Measurements from ENCODE around the gene PALD1. TPM values are rescaled to one million over a fixed set of nuclear protein-coding genes. Genes with fewer than 3 reads are reported as not detected.
A peak's percentile ranks its signal among the peaks of the same experiment; 100 is the strongest.

The PALD1 gene
- 2.4 to 4.1 TPM (median 4.0 TPM) in 3 replicates for total RNA-seq
- long read RNA-seq, full-length matches to known transcripts, result 2 of 6 reads
- long read RNA-seq, partial matches to known transcripts, result 1 of 6 reads
- long read RNA-seq, other reads (novel, unspliced or antisense), result 3 of 6 reads

DNA sequence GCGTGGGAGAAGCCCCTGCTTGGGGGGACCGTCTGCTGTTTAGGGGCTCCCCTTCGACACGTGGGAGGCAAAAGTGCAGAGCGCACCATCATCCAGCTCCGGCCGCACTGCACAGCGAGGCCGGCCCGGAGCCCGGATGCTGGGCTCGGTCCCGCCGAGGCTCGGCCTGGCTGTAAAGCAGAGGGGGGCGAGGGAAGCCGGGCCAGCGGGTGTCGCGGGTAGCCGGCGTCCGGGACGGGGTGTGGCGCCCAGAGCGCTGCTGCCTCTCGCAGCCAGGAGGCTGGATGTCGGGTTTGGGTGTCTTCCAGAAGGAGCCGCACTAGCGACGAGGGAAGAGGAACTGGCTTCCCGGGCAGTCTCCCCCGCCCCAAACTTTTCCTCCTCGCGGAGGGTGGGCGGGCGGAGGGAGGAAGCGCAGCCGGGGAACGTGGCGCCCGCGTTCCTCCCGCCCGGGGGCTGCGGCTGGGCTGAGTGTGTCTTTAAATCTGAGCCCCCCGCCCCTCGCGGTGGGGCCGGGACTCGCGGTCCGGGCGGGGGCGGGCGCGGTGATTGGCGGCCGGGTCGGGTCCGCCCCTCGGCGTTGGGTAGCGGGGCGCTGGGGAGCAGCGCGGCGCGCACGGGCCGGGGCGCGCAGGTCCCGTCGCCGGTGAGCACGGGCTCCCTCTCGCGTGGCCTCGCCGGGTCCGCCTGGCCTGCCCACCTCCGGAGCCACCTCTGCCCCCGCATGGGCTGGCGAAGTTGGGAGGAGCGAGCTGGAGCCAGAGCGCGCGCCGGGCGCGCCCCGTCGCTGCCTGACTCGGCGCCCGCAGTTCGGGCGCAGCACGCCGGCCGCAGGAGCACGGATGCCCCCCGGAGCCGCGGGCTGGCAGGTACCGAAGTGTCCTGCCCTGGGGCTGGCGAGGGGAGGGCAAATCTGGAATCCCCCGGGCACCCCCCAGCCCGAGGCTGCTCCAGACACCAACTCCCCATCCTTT, at the start of gene PALD1:
Gene PALD1, plus strand, starts transcription at position 577 of the 974 bp plus-strand sequence. CDS start 47,185 bp downstream, outside the sequence.
- Mint-ChIP-seq H3K4me1 (ENCODE audit: low read depth) (peaks cover 25% of the 10 kb centered on the region), H3K9me3 (ENCODE audit: low read depth) (no peaks in the 10 kb centered on the region), H3K27ac (ENCODE audit: unreplicated experiment) (no peak within 1 kb of the TSS), H3K27me3 (ENCODE audit: low read depth) (peaks cover 5% of the 10 kb centered on the region), H3K4me3 (ENCODE audit: unreplicated experiment) (peak within 1 kb of the TSS; percentile 69), H3K36me3 (ENCODE audit: low read depth) (no peaks in the 10 kb centered on the region)
- no peak for DNase-seq (ENCODE audit: low spot score)
- TF ChIP-seq, protein P1, sequence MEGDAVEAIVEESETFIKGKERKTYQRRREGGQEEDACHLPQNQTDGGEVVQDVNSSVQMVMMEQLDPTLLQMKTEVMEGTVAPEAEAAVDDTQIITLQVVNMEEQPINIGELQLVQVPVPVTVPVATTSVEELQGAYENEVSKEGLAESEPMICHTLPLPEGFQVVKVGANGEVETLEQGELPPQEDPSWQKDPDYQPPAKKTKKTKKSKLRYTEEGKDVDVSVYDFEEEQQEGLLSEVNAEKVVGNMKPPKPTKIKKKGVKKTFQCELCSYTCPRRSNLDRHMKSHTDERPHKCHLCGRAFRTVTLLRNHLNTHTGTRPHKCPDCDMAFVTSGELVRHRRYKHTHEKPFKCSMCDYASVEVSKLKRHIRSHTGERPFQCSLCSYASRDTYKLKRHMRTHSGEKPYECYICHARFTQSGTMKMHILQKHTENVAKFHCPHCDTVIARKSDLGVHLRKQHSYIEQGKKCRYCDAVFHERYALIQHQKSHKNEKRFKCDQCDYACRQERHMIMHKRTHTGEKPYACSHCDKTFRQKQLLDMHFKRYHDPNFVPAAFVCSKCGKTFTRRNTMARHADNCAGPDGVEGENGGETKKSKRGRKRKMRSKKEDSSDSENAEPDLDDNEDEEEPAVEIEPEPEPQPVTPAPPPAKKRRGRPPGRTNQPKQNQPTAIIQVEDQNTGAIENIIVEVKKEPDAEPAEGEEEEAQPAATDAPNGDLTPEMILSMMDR (IDR thresholded peaks at IDR 0.05), result peak; percentile 53

DNA sequence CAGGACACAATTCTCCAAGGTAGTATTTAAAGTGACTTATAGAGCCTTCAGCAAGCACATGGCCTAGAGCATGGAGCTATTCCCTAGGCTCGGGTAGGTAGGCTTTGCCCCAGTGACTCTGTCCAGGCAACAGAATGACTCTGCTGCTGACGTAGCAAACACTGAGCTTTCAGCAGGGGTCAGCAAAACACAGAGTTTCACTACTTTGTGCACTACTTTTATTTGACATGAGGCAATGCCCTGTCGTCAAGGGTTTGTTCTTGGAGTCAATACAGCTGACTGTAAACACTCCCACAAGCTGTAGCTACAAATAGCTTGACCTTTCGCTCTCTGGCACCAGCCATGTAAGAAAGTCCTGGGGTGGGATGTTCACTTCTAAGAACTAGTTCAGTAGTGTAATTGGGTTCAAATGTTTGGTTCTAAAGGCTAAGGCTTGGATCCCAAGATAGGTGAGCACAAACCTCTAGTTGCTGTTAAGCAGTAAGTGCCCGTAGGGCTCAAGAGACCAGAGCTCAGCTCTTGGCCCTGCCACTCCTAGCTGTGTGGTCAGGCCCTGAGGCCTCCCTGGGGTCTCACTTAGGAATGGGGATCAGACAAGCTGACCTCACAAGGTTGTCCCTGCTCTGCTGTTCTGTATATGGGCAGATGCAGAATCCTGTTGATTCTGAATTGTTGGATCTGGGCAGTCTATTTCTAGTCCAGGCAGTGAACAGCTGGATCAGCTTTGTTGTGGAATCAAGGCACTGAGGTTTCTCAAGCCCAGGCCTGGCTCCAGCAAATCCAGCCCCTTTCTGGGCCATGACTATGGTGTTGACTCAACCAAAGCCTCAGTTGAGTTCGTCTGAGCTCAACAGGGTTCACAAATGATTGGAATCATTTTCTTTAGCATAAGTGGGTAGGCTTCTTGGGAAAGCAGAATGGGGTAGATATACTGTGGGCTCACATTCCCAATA, 47.8 kb upstream of the PALD1 start:
- Mint-ChIP-seq H3K27me3 (ENCODE audit: low read depth) (no peaks in the 10 kb centered on the region), H3K36me3 (ENCODE audit: low read depth) (peaks cover 16% of the 10 kb centered on the region), H3K27ac (ENCODE audit: unreplicated experiment) (no peak overlapping the region), H3K9me3 (ENCODE audit: low read depth) (no peaks in the 10 kb centered on the region), H3K4me1 (ENCODE audit: low read depth) (peaks cover 14% of the 10 kb centered on the region), H3K4me3 (ENCODE audit: unreplicated experiment) (no peak overlapping the region)
- TF ChIP-seq, protein P1 (IDR thresholded peaks at IDR 0.05), result peak; percentile 37
- DNase-seq (ENCODE audit: low spot score), result no peak

DNA sequence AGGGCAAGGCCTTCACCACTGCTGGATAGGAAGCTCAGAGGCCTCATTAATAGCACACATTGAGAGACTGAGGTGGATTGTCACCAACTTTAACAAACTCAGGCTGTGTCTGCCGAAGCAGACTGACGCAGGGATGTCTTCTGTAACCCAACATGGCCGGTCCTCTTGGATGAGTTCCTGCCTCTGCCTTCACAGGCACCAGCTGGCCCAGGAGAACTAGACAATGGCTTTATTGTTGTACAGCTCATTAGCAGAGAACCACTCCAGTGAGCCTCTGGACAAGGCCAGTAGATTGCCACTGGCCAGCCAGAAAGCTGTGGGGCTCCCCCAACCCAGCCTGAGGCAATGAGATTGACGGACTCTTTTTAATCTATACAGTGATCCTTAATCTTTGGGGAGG, 46.5 kb upstream of the PALD1 start:
- TF ChIP-seq, protein P1 (IDR thresholded peaks at IDR 0.05), result no peak
- Mint-ChIP-seq H3K36me3 (ENCODE audit: low read depth) (peaks cover 14% of the 10 kb centered on the region), H3K4me3 (ENCODE audit: unreplicated experiment) (no peak overlapping the region), H3K27me3 (ENCODE audit: low read depth) (no peaks in the 10 kb centered on the region), H3K27ac (ENCODE audit: unreplicated experiment) (no peak overlapping the region), H3K4me1 (ENCODE audit: low read depth) (peaks cover 14% of the 10 kb centered on the region), H3K9me3 (ENCODE audit: low read depth) (no peaks in the 10 kb centered on the region)
- no peak for DNase-seq (ENCODE audit: low spot score)

DNA sequence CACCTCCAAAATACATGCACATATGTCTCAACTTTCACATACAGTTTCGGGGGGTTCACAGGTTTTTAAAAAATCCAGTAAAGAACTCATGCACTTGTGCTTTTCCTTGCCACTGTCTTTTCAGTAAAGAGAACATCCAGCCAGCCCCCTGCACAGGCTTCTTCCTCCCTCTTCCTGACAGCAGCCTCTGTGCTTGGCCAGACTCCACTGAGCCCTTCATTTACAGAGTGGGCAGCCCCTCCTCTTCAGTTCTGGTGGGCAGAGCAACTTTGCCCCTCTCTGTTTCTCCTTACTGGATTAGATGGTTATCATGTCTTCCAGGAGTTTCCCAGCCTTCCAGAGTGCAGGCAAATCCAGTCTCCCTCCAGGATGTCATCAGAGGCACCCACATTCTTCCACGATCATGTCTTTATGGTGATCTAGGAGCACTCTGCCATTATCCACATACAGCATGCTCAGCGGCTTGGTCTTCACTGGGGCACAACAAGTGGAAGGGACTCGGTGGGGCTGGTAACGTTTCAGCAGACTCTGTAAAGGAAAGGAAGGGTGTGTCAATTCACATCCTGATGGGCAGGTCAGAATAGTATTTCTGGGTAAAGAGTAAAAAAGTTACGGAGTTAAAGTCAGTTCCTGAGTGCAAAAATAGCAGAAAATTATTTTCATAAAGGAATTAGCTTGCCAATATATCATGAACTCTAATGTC, 45.9 kb upstream of the PALD1 start:
- peaks cover 14% of the 10 kb centered on the region for H3K36me3 Mint-ChIP-seq (ENCODE audit: low read depth)

More for the DNA sequence above, 45.9 kb upstream of the PALD1 start:
- no peaks in the 10 kb centered on the region for H3K27me3 Mint-ChIP-seq (ENCODE audit: low read depth)
- H3K27ac Mint-ChIP-seq (ENCODE audit: unreplicated experiment), result no peak overlapping the region
- H3K4me1 Mint-ChIP-seq (ENCODE audit: low read depth), result peaks cover 14% of the 10 kb centered on the region
- no peak for DNase-seq (ENCODE audit: low spot score)
- no peaks in the 10 kb centered on the region for H3K9me3 Mint-ChIP-seq (ENCODE audit: low read depth)
- TF ChIP-seq, protein P1 (IDR thresholded peaks at IDR 0.05), result no peak
- H3K4me3 Mint-ChIP-seq (ENCODE audit: unreplicated experiment), result no peak overlapping the region

All from chondrocyte (in vitro differentiated cells).